Epidermal melanocyte (primary cell): Measurements from ENCODE around the gene CCNQ.
A peak's percentile ranks its signal among the peaks of the same experiment; 100 is the strongest.

Source experiments
- DNase-seq: peaks from one replicate; pipeline ENCODE4 v3.0.0; 2011; ENCODE audit warnings: low spot score; ENCODE audit not compliant: insufficient read length

CCNQ gene

GRCh38 chrX:153539171-153539978, 59.6 kb downstream of the CCNQ start:
- DNase-seq, result peak; percentile 47

- DNase-seq, result no peak
Observed at GRCh38 chrX:153538424-153538823, 60.5 kb downstream of the CCNQ start.
